Panc1 (cell line): ENCODE results near the gene UBE2R2. TPM values are rescaled to one million over a fixed set of nuclear protein-coding genes. Genes with fewer than 3 reads are reported as not detected.
A peak's percentile ranks its signal among the peaks of the same experiment; 100 is the strongest.

ENCODE experiments used
- ATAC-seq: fragments of 200-7000 bp; cut with Tn5 transposase; 2 replicates; pipeline ENCODE4 v1.9.1; 2020; ENCODE audit warnings: mild to moderate bottlenecking, moderate library complexity
- BruUV-seq: library from RNA; stranded (reverse); fragments of 400-500 nt; replicated peaks from 2 replicates; lab custom pipeline; 2021; lab: Mats Ljungman, UMichigan
- CTCF ChIA-PET: fragments of 300-600 bp; sonication (Branson Sonifier 250); formaldehyde crosslinking; loops from one replicate; lab custom pipeline; 2022; ENCODE audit warnings: antibody characterized with exemption; lab: Charles Lee
- POLR2A ChIA-PET: fragments of 300-600 bp; sonication (Branson Sonifier 250); formaldehyde crosslinking; loops from one replicate; lab custom pipeline; 2022; ENCODE audit warnings: antibody characterized with exemption; lab: Charles Lee
- DNase-seq: peaks from one replicate; pipeline ENCODE4 v3.0.0-alpha.2; 2010; ENCODE audit warnings: low read depth, low spot score
- H3K27ac ChIP-seq: 2 replicates; pipeline ENCODE4 v1.5.1; 2011; ENCODE audit warnings: mild to moderate bottlenecking, low read length, inconsistent platforms
- H3K27me3 ChIP-seq: fragments of 200-500 bp; sonication (Bioruptor generic); 2 replicates; pipeline ENCODE4 v1.6.0; 2014; ENCODE audit warnings: low read length, inconsistent platforms; ENCODE audit not compliant: control insufficient read depth, insufficient read depth
- H3K36me3 ChIP-seq: fragments of 200-500 bp; sonication (Bioruptor generic); 2 replicates; pipeline ENCODE4 v1.5.1; 2014; ENCODE audit warnings: inconsistent platforms, mild to moderate bottlenecking, low read length, moderate library complexity; ENCODE audit not compliant: control insufficient read depth, insufficient read depth
- H3K4me1 ChIP-seq: 2 replicates; pipeline ENCODE4 v1.5.1; 2011; ENCODE audit warnings: inconsistent platforms, mild to moderate bottlenecking, low read length, moderate library complexity; ENCODE audit not compliant: control insufficient read depth, insufficient read depth
- H3K4me3 ChIP-seq, 2 experiments: 2 replicates each; pipeline ENCODE4 v1.5.1; 2011 to 2012; ENCODE audit warnings: low read depth in 2 of 2, low read length in 2 of 2, mild to moderate bottlenecking in 2 of 2, inconsistent platforms in 1 of 2, moderate library complexity in 1 of 2
- H3K9me3 ChIP-seq: fragments of 200-500 bp; sonication (Bioruptor generic); 2 replicates; pipeline ENCODE4 v1.5.1; 2014; ENCODE audit warnings: low read depth, mild to moderate bottlenecking, inconsistent platforms, low read length, moderate library complexity; ENCODE audit not compliant: control insufficient read depth, insufficient read depth
- CTCF ChIP-seq: fragments of 450-650 bp; IDR thresholded peaks from 2 replicates; pipeline ENCODE4 v1.5.1; 2017; ENCODE audit warnings: mild to moderate bottlenecking
- POLR2AphosphoS5 ChIP-seq: IDR thresholded peaks from 2 replicates; pipeline ENCODE4 v1.6.1; 2012; ENCODE audit warnings: mild to moderate bottlenecking, low read depth, low read length, moderate library complexity
- SIN3A ChIP-seq: IDR thresholded peaks from 2 replicates; pipeline ENCODE4 v1.6.1; 2012; ENCODE audit warnings: low read depth, mild to moderate bottlenecking, low read length, moderate library complexity, borderline replicate concordance; ENCODE audit not compliant: insufficient read depth
- TCF7L2 ChIP-seq: IDR thresholded peaks from 2 replicates; pipeline ENCODE4 v1.6.1; 2011; ENCODE audit warnings: mild to moderate bottlenecking, low read depth, low read length, inconsistent platforms
- in situ Hi-C: cut with HindIII; loops from 2 replicates; pipeline ENCODE4 v1.10.0; 2016; ENCODE audit warnings: low sequenced_read_pairs, low pct_unique_long_range_greater_than_20kb
- intact Hi-C: fragments of 100-400 bp; cut with micrococcal nuclease; formaldehyde crosslinking; loops from one replicate; pipeline ENCODE4 v1.10.0; 2022; ENCODE audit not compliant: unreplicated experiment
- total RNA-seq: library from RNA; stranded (reverse); gene quantifications from one replicate; pipeline ENCODE4 v1.2.1, GENCODE V29; 2021; ENCODE audit not compliant: unreplicated experiment
- TF ChIP-seq, protein P1 (sequence below), 2 experiments: IDR thresholded peaks; 2 replicates each; pipeline ENCODE4 v1.6.1; 2011 to 2012; ENCODE audit warnings: low read depth in 2 of 2, control low read depth in 1 of 2, low read length in 1 of 2, mild to moderate bottlenecking in 1 of 2, moderate library complexity in 1 of 2; ENCODE audit not compliant: insufficient read depth in 1 of 2

Gene UBE2R2
- total RNA-seq, 1 experiment from 2014 or later, result 67.2 TPM

- Histone ChIP-seq H3K36me3 (no peaks in the 10 kb centered on the region), H3K27me3 (no peaks in the 10 kb centered on the region), H3K9me3 (no peaks in the 10 kb centered on the region), H3K27ac (no peak overlapping the region), H3K4me3 (no peak overlapping the region), H3K4me1 (peaks cover 15% of the 10 kb centered on the region; the same call in 1 of the 2 replicates)
- no TSS peak for BruUV-seq
- ChIA-PET CTCF (interaction anchor here (0.6 kb wide), 1 partner anchor 42 kb away, joined by 7 read pairs; no protein-coding TSS in a partner anchor), POLR2A (no interaction called here)
- DNase-seq (no peak), ATAC-seq (no peak)
- TF ChIP-seq CTCF, result no peak
- intact Hi-C loops, result loop anchor here (10.0 kb wide), 1 partner anchor 111 kb away; no protein-coding TSS in a partner anchor
- in situ Hi-C loops, result no loop called here
Measured at GRCh38 chr9:33856247-33856646, 39.3 kb downstream of the UBE2R2 start.

DNA sequence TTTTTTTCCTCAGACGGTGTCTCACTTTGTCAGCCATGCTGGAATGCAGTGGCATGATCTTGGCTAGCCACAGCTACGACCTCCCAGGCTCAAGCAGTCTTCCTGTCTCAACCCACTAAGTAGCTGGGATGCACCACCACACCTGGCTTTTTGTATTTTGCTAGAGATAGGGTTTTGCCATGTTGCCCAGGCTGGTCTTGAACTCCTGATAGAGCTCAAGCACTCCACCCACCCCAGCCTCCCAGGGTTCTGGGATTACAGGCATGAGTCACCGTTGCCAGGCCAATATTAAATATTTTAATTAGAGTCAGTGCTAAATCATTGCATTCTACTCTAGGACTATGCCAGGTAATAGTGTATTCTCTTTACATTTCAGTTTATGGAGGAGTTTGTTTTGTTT is 41.5 kb downstream of the UBE2R2 start:
- no peak overlapping the region for H3K4me3 ChIP-seq
- DNase-seq (no peak), ATAC-seq (peak; percentile 53; the same call in 1 of the 2 replicates)
- H3K4me1 ChIP-seq, result peaks cover 6% of the 10 kb centered on the region; the same call in 1 of the 2 replicates
- BruUV-seq, result no TSS peak
- CTCF ChIA-PET, result interaction anchor here (0.6 kb wide), 1 partner anchor 120 kb away, joined by 7 read pairs; no protein-coding TSS in a partner anchor
- intact Hi-C loops (loop anchor here (10.0 kb wide), 1 partner anchor 114 kb away; no protein-coding TSS in a partner anchor), in situ Hi-C loops (no loop called here)
- H3K27ac ChIP-seq, result no peak overlapping the region
- TF ChIP-seq, protein P1, sequence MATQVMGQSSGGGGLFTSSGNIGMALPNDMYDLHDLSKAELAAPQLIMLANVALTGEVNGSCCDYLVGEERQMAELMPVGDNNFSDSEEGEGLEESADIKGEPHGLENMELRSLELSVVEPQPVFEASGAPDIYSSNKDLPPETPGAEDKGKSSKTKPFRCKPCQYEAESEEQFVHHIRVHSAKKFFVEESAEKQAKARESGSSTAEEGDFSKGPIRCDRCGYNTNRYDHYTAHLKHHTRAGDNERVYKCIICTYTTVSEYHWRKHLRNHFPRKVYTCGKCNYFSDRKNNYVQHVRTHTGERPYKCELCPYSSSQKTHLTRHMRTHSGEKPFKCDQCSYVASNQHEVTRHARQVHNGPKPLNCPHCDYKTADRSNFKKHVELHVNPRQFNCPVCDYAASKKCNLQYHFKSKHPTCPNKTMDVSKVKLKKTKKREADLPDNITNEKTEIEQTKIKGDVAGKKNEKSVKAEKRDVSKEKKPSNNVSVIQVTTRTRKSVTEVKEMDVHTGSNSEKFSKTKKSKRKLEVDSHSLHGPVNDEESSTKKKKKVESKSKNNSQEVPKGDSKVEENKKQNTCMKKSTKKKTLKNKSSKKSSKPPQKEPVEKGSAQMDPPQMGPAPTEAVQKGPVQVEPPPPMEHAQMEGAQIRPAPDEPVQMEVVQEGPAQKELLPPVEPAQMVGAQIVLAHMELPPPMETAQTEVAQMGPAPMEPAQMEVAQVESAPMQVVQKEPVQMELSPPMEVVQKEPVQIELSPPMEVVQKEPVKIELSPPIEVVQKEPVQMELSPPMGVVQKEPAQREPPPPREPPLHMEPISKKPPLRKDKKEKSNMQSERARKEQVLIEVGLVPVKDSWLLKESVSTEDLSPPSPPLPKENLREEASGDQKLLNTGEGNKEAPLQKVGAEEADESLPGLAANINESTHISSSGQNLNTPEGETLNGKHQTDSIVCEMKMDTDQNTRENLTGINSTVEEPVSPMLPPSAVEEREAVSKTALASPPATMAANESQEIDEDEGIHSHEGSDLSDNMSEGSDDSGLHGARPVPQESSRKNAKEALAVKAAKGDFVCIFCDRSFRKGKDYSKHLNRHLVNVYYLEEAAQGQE (IDR thresholded peaks at IDR 0.05; ENCODE audit: insufficient read depth in 1 of 2, low read depth in 2 of 2, low read length in 1 of 2), result no peak
- no peak for TF ChIP-seq SIN3A
- no peak for TF ChIP-seq POLR2AphosphoS5
- no peak for TF ChIP-seq CTCF
- no peak for TF ChIP-seq TCF7L2
- H3K36me3 ChIP-seq, result no peaks in the 10 kb centered on the region
- no peaks in the 10 kb centered on the region for H3K9me3 ChIP-seq
- POLR2A ChIA-PET, result no interaction called here
- no peaks in the 10 kb centered on the region for H3K27me3 ChIP-seq
